SHP77 (cell line): ENCODE measurements around the gene TCF25.
A peak's percentile ranks its signal among the peaks of the same experiment; 100 is the strongest.
"Not testable (repeated sequence)": the region's sequence is repeated elsewhere in the genome, so short reads cannot be mapped to it uniquely, and the experiment has no call there.

ENCODE experiments used
- DNase-seq, 2 experiments: peaks; one replicate each; lab custom pipeline; 2025; lab: John Stamatoyannopoulos, UW

The TCF25 gene, protein sequence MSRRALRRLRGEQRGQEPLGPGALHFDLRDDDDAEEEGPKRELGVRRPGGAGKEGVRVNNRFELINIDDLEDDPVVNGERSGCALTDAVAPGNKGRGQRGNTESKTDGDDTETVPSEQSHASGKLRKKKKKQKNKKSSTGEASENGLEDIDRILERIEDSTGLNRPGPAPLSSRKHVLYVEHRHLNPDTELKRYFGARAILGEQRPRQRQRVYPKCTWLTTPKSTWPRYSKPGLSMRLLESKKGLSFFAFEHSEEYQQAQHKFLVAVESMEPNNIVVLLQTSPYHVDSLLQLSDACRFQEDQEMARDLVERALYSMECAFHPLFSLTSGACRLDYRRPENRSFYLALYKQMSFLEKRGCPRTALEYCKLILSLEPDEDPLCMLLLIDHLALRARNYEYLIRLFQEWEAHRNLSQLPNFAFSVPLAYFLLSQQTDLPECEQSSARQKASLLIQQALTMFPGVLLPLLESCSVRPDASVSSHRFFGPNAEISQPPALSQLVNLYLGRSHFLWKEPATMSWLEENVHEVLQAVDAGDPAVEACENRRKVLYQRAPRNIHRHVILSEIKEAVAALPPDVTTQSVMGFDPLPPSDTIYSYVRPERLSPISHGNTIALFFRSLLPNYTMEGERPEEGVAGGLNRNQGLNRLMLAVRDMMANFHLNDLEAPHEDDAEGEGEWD

DNA sequence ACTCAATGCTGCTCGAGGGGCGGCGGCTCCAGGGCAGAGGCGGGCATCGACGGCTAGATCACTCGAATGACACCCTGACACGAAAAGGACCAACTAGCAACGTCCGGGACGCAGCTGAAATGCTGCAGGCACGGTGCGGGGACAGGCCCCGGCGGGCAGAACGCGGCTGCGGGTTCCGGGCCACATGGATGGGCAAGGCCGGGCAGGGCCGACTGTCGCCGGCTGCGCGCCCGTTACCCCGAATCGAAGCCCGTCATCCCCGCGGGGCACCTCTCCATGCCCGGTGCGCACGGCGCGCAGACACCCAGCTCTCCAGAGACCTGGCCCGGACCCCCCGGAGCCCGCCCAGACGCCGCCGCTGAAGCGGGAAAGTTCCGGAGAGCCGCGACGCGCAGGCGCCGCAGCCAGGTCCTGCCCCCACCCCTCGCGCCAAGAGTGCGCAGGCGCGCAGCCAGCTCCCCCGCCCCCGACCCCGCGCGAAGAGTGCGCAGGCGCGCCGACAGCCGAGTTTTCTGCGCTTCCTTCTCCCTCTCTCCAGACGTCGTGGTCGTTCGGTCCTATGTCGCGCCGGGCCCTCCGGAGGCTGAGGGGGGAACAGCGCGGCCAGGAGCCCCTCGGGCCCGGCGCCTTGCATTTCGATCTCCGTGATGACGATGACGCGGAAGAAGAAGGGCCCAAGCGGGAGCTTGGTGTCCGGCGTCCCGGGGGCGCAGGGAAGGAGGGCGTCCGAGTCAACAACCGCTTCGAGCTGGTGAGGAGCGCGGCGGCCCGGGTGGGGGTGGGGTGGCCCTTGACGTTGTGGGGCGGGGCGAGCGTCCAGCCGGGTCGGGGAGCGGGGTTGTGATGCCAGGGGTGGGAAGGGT is at the start of gene TCF25:
TSS of gene TCF25 (plus strand) at position 484 of the 863 bp plus-strand sequence. CDS start at position 560, 76 bp downstream.
- peak; percentile 83 to 85 for DNase-seq

DNA sequence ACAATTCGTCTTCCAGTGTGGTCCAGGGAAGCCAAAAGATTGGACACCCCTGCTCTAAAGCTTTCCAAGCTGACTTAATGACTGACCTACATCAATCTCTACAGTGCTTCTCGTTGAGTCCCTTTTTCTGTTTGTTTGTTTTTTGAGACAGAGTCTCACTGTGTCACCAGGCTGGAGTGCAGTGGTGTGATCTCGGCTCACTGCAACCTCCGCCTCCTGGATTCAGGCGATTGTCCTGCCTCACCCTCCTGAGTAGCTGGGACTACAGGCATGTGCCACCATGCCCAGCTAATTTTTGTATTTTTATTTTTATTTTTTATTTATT is 49.6 kb upstream of the TCF25 start:
- not testable (repeated sequence) for DNase-seq

DNA sequence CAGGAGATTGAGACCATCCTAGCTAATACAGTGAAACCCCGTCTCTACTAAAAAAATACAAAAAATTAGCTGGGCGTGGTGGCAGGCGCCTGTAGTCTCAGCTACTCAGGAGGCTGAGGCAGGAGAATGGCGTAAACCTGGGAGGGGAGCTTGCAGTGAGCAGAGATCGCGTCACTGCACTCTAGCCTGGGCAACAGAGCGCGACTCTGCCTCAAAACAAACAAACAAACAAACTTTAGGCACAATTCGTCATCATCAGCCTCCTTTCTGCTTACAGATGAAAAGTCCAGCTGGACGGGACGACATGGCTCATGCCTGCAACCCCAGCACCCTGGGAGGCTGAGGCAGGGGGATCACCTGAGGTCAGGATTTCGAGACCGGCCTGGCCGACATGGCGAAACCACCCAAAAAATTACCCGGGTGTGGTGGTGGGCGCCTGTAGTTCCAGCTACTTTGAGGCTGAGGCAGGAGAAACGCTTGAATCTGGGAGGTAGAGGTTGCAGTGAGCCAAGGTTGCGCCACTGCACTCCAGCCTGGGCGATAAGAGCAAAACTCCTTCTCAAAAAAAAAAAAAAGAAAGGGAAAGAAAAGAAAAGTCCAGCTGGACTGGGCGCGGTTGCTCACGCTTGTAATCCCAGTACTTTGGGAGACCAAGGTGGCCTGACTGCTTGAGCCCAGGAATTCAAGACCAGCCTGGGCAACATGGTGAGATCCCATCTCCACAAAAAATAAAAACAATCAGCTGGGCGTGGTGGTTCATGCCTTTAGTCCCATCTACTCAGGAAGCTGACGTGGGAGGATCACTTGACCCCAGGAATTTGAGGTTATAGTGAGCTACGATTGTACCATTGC is 46.6 kb upstream of the TCF25 start:
- no peak for DNase-seq

DNA sequence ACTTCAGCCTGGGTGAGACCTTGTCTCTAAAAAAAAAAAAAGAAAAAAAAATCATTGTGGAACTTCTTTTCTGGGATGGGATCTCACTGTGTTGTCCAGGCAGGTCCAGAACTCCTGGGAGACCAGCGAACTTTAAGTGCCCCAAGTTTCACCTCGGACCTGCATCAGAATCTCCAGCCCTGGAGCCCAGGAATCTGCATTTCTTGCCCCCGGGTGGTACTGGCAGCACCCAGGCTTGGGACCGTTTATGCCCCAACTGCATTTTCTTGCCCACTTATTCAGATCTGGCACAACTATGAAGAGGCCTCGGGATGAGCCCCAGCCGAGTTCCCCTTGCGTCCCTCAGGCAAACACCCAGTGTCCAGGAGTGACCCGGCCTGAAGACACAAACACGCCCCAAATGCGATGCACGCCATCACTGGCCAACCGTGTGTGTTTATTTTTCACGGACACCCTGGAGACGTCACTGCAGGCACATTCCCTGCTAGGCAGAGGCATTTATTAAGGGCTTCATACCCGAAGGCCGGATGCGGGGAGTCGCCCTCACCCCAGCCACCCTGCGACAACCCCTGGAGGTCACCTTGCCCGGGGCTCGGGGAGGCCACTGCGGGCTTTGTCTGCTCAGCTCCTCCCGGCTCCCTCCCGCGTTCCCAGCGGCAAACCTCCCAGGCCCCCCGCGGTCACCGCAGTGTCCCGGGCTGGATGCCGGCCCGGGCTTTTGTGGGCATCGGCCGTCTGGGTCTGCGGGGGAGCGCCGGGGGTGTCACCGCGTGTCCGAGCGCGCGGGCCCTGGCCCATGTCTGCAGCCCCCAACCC is 45.8 kb upstream of the TCF25 start:
- peak; percentile 62 to 65 for DNase-seq

DNA sequence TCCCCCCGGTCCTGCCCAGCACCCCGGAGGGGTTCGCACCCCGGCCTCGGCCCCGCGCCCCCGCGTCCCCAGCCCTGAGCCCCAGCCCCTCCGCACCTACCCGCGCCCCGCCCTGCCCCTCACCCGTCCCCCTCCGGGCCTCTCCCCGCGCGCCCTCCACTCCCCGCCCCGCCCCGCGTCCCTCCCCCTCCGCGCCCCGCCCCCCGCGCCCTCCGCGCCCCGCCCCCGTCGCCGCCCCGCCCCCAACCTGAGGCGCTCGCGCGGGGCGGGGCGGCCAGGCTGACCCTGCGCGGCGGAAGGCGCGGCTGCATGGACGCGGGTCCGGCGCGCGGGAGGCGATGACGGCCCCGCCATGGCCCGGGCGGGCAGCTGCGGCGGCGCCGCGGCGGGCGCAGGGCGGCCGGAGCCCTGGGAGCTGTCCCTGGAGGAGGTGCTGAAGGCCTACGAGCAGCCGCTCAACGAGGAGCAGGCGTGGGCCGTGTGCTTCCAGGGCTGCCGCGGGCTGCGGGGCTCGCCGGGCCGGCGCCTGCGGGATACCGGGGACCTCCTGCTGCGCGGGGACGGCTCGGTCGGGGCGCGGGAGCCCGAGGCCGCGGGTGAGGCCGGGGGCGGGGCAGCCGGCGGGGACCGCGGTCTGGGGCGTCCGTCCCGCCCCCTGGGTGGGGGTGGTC is 45.1 kb upstream of the TCF25 start, which contains the start of gene SPIRE2:
TSS of gene SPIRE2 (plus strand) at position 277 of the 671 bp plus-strand sequence. CDS start at position 353, 76 bp downstream.
- peak; percentile 36 to 39 for DNase-seq

DNA sequence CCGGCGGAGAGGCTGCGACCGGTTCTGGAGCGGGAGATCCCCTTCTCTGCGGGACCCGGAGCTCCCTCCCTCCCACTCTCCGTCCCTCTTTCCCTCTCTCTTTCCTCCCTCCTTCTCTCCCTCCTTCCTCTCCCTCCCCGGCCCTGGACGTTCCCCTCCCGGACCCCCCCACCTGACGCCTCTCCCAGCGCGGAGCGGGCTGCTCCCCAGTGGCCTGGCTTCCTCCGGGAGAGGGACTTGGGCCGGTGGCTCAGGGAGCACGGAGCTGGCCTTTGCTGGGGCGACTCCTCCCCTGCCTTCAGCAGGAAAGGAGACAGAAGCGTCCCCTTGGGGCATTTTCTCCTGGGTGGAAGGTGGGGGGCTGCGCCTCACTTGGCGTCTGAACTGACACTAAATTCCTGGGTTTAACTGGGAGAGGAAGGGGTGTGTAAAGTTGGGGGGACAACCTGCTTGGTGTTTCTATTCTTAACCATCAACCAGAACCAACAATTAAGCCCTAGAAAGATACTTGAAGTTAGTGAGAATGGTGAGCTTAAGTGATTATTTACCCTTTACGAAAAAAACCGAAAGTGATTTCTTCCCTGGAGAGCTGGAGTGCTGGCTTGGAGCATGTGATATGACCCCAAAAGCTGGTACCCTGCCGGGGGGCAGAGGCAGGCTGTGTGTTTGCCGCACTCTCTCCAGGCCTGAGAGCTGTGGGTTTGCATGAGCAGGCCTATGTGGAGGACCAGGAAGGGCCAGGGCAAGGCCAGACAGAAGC is 44.3 kb upstream of the TCF25 start:
- DNase-seq, result peak in 1 of 2 experiments; percentile 52

DNA sequence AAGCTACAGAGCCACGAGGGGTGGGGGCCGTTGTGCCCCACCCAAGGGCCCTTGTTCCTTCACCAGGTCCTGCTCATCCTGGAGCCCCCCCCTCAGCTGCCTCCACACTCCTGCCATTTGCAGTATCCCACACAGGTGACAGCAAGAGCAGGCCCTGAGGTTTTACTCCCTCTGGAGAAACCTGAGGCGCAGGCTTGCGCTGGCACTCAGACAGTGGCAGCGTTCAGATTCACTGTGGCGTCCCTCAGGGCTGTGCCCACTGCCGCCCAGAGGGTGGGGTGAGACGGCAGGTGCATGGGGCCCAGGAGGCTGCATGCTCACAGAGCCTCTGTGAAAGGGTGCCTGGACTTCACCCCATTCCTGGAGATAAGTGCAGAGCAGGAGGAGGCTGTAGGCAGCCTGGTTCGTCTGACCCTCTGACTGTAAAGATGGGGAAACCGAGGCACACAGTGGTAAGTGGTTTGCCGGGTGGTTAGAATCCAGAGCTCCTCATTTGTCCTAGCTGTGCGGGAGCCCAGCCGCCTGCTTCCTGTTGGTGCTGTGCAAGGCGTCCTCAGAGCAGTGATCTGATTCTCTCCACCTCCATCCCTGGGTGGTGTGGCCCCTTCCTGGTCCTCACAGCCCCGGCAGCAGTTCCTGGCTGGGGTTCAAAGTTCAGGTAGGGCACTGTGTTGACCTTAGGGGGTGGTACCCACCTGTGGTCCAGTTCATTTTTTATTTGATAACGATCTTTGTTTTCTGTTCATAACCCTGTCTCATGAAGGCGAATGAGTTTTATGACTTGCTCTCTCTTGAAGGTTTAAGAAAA is 43.6 kb upstream of the TCF25 start:
- peak; percentile 45 to 73 for DNase-seq

DNA sequence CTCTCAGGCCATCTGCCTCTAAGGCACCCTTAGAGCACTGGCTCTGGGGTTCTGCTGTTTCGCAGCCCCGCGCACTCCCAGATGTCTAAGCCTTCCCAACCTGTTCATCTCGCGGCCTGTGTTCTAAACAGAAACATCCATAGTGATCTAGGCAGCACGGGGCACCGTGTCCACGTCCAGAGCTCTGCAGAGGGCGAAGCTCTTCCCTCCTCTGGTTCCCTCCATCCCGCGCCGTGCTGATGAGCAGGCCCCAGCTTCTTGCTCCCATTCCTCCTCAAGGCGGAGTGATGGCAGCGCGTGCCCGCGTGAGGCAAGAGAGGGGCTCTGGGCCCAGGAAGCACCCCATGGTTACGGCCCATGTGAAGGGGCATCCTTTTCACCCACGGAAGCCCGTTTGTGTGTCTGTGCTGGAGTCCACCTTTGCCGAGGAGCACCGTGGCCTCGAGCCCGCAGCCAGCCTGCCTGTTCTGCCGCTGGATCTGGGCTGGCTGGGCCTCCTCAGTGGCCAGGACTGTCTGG is 41.5 kb upstream of the TCF25 start:
- DNase-seq, result no peak

DNA sequence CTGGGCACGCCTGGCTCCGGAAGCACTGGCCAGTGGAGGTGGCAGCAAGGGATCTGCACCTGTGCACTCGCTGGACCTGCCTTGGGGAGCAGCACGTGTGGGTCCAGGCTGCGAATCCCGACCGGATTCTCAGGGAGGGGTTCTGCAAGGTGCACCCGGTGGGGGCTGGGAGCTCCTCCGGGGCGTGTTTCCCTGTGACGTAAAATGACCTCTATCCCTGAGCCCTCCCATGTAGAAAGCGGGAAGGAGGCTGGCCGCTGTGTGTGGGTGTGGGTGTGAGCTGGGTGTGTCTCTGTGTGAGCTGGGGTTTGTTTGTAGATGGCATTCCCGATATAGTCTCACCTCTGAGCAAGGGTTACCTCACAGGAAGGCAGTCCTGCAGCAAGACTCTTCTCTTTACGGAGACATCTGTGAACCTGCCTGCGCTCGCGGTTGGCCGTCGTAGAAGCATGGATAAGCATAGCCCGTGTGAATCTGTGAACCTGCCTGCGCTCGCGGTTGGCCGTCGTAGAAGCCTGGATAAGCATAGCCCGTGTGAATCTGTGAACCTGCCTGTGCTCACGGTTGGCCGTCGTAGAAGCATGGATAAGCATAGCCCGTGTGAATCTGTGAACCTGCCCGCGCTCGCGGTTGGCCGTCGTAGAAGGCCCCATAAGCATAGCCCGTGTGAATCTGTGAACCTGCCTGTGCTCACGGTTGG is 39.6 kb upstream of the TCF25 start:
- DNase-seq, result not testable (repeated sequence)

DNA sequence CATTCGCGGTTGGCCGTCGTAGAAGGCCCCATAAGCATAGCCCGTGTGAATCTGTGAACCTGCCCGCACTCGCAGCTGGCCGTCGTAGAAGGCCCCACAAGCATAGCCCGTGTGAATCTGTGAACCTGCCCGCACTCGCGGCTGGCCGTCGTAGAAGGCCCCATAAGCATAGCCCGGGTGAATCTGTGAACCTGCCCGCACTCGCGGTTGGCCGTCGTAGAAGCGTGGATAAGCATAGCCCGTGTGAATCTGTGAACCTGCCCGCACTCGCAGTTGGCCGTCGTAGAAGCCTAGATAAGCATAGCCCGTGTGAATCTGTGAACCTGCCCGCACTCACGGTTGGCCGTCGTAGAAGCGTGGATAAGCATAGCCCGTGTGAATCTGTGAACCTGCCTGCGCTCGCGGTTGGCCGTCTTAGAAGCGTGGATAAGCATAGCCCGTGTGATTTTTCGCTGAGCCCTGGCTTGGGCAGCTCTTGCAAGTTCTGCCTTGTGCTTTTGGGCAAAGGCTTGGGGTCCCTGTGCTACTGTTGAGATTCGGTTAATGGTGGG is 38.5 kb upstream of the TCF25 start:
- not testable (repeated sequence) for DNase-seq

DNA sequence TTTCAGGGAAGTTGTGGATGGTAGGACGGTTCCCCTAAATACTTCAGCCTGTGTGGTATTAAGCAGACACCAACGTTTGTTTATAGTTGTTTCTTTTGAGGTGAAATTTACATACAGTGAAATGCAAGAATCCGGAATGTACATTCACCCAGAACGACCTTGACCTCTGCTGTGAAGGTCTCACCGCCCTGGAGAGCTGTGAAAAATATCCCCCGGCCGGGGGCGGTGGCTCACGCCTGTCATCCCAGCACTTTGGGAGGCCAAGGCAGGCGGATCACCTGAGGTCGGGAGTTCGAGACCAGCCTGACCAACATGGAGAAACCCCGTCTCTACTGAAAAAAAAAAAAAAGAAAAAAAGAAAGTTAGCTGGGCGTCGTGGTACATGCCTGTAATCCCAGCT is 36.9 kb upstream of the TCF25 start:
- not testable (repeated sequence) for DNase-seq

DNA sequence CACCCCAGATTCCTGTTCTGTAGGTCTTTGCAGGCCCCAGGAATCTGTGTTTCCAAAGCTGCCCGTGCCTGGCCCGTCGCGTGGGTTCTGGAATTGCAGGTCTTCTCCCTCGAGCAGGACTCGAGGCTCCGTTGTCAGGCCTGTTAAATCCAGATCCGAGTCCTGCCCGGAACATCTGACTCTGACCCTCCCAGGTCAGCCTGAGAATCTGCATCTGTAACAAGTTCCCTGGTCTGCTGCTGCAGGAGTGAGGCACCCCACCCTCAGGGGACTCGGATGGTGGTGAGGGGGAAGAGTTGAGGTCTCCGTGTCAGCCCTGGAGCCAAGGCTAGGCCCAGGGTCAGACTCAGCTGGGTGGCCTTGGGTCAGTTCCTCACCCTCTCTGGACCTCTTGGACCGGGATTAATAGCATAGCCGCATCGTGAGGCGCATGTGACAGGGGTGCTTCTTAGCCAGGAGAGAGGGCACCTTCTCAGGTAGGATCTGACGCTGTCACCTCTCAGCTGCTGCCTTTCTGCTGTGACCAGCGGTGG is 36.3 kb upstream of the TCF25 start:
- DNase-seq, result no peak

DNA sequence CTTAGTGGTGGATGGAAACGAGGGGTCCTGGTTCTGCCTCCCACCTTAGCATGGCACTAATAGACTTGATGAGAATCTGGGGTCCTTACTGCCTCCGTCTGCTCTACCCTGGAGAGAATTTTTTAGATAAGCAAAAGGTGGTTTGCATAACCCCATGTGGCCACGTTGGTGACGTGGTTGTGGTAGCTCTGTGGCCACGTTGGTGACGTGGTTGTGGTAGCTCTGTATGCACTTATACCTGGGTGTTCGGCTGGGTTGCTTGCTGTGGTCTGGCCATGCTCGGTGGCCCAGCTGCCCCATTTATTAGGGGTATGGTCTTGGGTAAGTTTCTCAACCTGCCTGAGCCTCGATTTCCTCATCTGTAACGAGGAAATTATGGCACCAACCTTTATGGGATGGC is 32.1 kb upstream of the TCF25 start:
- no peak for DNase-seq

DNA sequence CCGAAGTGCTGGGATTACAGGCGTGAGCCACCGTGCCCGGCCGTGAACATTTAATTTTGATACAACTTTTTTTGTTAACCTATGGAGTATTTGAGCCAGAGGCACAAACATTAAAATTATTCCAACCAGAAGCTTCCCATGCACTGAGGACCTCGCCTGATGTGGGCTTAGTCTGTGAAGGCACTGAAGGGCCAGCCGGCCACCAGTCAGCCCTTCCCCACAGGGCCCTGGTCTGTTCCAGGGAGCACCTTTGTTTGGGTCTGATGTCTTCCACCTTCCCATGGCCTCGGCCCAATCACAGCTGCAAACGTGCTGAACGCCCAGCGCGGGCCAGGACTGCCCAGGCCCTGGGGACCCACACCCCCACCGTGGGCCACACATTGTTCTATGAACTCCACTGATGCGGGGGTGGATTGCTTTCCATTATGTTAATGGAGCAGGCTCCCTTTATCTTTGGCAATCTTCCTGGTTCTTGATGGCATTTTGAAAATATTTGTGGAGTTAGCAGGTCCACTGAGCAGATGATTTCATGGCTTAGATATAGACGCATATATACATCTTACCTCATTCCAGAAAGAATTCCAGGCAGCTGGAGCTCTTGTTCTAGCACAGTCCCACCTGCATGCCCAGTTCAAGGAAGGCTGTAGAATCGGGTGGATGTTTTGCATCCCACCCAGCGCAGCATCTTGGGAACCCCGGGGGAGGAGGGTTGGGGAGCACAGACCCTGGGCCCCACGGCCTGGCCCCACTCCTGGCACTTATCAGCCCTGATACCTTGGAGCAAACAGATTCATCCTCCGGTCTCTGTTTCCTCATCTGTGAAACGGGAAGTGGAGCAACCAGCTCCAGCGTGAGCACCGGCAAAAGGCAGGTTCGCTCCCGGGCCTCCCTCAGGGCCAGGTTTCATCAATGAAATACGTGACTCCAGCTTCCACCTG is 30.7 kb upstream of the TCF25 start:
- DNase-seq, result no peak

DNA sequence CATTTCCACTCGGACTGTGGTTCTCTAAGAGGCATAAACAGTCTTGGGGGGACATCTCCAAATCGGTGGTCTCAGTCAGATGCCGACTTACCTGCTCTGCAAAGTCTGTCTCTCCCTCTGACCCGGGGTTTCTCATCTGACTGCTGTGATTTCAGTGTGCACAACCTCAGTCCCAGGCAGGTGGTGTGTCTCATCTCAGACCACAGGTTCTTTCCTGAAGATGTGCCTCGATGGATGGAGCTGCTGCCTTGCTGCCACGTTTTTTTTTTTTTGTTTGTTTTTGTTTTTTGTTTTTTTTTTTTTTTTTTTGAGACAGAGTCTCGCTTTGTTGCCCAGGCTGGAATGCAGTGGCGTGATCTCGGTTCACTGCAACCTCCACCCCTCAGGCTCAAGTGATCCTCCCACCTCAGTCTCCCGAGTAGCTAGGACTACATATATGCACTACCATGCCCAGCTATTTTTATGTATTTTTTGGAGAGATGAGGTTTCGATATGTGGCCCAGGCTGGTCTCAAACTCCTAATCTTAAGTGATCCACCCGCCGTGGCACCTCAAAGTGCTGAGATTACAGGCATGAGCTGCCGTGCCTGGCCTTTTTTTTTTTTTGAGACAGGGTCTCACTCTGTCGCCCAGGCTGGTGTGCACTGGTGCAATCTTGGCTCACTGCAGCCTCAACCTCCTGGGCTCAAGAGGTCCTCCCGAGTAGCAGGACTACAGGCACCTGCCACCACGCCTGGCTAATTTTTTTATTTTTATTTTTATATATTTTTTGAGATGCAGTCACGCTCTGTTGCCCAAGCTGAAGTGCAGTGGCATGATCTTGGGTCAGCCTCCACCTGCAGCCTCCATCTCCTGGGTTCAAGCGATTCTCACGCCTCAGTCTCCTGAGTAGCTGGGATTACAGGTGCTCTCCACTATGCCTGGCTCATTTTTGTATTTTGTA is 29.7 kb upstream of the TCF25 start:
- no peak for DNase-seq
